ENCODE data around the gene OR9Q1.

Gene OR9Q1

DNA sequence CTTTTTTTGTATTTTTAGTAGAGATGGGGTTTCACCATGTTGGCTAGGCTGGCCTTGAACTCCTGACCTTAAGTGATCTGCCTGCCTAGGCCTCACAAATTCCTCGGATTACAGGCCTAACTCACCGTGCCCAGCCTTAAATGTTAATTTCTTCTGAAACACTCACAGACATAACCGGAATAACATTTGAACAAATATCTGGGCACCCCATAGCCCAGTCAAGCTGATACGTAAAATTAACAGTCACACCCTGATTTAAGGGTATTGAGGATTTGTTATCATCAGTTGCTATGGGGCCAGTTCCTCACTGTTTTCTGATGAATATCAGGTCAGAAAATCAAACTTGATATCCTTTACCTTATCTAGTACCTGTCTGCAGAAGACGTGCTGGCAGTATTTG, 23.0 kb upstream of the OR9Q1 start:
- no peak overlapping the region for H3K4me3 ChIP-seq (ENCODE audit: low read depth, low read length)

DNA sequence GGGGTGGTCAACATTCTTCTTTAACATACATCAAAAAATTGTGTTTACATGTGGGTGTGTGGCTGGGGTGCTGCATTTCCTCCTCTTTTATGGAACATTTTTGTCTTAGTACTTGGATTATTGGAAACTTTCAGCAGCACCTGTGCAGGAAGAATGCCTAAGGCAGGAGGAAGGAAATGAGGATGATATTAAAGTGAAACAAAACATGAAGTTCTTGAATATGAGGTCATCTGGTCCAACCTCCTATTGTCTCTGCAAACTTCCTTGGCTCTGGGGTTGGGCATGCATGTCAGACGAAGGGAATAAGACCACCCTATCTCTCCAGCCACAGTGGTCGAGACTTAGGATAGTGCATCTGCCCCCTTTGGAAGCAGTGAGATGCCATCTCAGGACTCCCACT, 20.6 kb upstream of the OR9Q1 start:
- no peak for TF ChIP-seq ZNF350 (tag by site-specific recombination; IDR thresholded peaks at IDR 0.05)
- TF ChIP-seq ZNF362 (tag by site-specific recombination; IDR thresholded peaks at IDR 0.05), result no peak
- TF ChIP-seq ZSCAN30 (tag by site-specific recombination; IDR thresholded peaks at IDR 0.05), result no peak
- TF ChIP-seq, protein P1, sequence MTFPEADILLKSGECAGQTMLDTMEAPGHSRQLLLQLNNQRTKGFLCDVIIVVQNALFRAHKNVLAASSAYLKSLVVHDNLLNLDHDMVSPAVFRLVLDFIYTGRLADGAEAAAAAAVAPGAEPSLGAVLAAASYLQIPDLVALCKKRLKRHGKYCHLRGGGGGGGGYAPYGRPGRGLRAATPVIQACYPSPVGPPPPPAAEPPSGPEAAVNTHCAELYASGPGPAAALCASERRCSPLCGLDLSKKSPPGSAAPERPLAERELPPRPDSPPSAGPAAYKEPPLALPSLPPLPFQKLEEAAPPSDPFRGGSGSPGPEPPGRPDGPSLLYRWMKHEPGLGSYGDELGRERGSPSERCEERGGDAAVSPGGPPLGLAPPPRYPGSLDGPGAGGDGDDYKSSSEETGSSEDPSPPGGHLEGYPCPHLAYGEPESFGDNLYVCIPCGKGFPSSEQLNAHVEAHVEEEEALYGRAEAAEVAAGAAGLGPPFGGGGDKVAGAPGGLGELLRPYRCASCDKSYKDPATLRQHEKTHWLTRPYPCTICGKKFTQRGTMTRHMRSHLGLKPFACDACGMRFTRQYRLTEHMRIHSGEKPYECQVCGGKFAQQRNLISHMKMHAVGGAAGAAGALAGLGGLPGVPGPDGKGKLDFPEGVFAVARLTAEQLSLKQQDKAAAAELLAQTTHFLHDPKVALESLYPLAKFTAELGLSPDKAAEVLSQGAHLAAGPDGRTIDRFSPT (tag by site-specific recombination; IDR thresholded peaks at IDR 0.05), result no peak
- no peak for TF ChIP-seq ZBTB44 (tag by site-specific recombination; IDR thresholded peaks at IDR 0.05)
- no peak for TF ChIP-seq ZNF629 (tag by site-specific recombination; IDR thresholded peaks at IDR 0.05)
- TF ChIP-seq ZNF785 (tag by site-specific recombination; IDR thresholded peaks at IDR 0.05), result no peak
- no peak for TF ChIP-seq HOXD13 (CRISPR knock-in tag; IDR thresholded peaks at IDR 0.05; ENCODE audit: borderline replicate concordance)
- no peak for TF ChIP-seq KLF10 (tag by site-specific recombination; IDR thresholded peaks at IDR 0.05)
- no peak for TF ChIP-seq ZNF701 (tag by site-specific recombination; IDR thresholded peaks at IDR 0.05)
- no peak for TF ChIP-seq EGR2 (tag by site-specific recombination; IDR thresholded peaks at IDR 0.05; ENCODE audit: low read depth)
- no peak for TF ChIP-seq CTCF (tag by site-specific recombination; IDR thresholded peaks at IDR 0.05)
- Histone ChIP-seq H3K4me3 (ENCODE audit: low read depth, low read length) (no peak overlapping the region), H3K27ac (ENCODE audit: extremely low read depth, low read depth, low read length) (no peak overlapping the region), H3K9me3 (ENCODE audit: control insufficient read depth, insufficient read depth, low read depth, low read length) (no peaks in the 10 kb centered on the region), H3K36me3 (ENCODE audit: control insufficient read depth in 2 of 2, insufficient read depth in 1 of 2, low read length in 2 of 2) (no peaks in the 10 kb centered on the region), H3K4me1 (ENCODE audit: control insufficient read depth, insufficient read depth, low read length) (no peaks in the 10 kb centered on the region)
- ChIA-PET POLR2A (no interaction called here), CTCF (no interaction called here)

More for the DNA sequence above, 23.0 kb upstream of the OR9Q1 start:
- Histone ChIP-seq H3K36me3 (ENCODE audit: control insufficient read depth in 2 of 2, insufficient read depth in 1 of 2, low read length in 2 of 2) (no peaks in the 10 kb centered on the region), H3K4me1 (ENCODE audit: control insufficient read depth, insufficient read depth, low read length) (no peaks in the 10 kb centered on the region), H3K9me3 (ENCODE audit: control insufficient read depth, insufficient read depth, low read depth, low read length) (no peaks in the 10 kb centered on the region), H3K27ac (ENCODE audit: extremely low read depth, low read depth, low read length) (no peak overlapping the region)
- POLR2A ChIA-PET, result no interaction called here
- TF ChIP-seq, protein P2, sequence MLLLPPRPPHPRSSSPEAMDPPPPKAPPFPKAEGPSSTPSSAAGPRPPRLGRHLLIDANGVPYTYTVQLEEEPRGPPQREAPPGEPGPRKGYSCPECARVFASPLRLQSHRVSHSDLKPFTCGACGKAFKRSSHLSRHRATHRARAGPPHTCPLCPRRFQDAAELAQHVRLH (tag by site-specific recombination; IDR thresholded peaks at IDR 0.05), result no peak
- TF ChIP-seq WT1 (tag by site-specific recombination; IDR thresholded peaks at IDR 0.05), result no peak
- no peak for TF ChIP-seq ZFP37 (tag by site-specific recombination; IDR thresholded peaks at IDR 0.05)
- no peak for TF ChIP-seq ZNF274 (IDR thresholded peaks at IDR 0.05; ENCODE audit: low read length)
- TF ChIP-seq ZNF274 (tag by site-specific recombination; IDR thresholded peaks at IDR 0.05; ENCODE audit: borderline replicate concordance), result no peak
- TF ChIP-seq MZF1 (tag by site-specific recombination; IDR thresholded peaks at IDR 0.05; ENCODE audit: borderline replicate concordance), result no peak
- TF ChIP-seq ZFP3 (tag by site-specific recombination; IDR thresholded peaks at IDR 0.05; ENCODE audit: low read depth), result no peak
- no peak for TF ChIP-seq PRDM1 (tag by site-specific recombination; IDR thresholded peaks at IDR 0.05)
- no peak for TF ChIP-seq ZNF174 (tag by site-specific recombination; IDR thresholded peaks at IDR 0.05)
- no peak for TF ChIP-seq AEBP2 (tag by site-specific recombination; IDR thresholded peaks at IDR 0.05; ENCODE audit: borderline replicate concordance)
- TF ChIP-seq ZNF148 (tag by site-specific recombination; IDR thresholded peaks at IDR 0.05; ENCODE audit: borderline replicate concordance), result no peak
- TF ChIP-seq ZNF169 (tag by site-specific recombination; IDR thresholded peaks at IDR 0.05), result no peak
- no peak for TF ChIP-seq ZNF394 (tag by site-specific recombination; IDR thresholded peaks at IDR 0.05; ENCODE audit: borderline replicate concordance)
- TF ChIP-seq ZNF76 (tag by site-specific recombination; IDR thresholded peaks at IDR 0.05; ENCODE audit: borderline replicate concordance, low read depth), result no peak
- CTCF ChIA-PET, result no interaction called here
